ENCODE results near the gene TCERG1L.

TCERG1L gene

GRCh38 chr10:131078131-131078881, 233.2 kb downstream of the TCERG1L start:
- DNase-seq, result peak in 3 of 42 donors; percentile 4 to 19 (median 4)
- intact Hi-C loops (cut with DNase I), result no loop called here

DNA sequence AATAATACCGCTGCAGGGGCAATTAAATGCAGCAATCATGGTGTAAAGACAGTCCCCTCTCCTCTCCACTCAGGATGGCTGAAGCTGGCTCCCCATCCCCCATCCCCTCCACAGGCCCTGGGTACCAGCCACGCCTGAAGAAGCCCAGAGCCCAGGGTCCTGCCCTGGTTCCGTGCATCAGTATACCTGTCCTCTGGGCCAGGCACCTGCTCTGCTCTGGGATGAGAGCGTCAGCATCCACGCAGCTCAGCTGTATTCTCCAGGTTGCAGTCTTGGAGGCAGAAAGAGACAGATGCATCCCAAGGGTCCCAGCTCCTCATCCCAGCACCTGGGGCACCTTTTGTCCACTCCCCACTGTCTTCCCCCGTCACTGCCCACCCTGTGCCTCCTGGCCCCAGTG, 233.8 kb downstream of the TCERG1L start:
- peak in 4 of 42 donors; percentile 1 to 29 (median 14) for DNase-seq
- intact Hi-C loops (cut with DNase I), result no loop called here

GRCh38 chr10:131077031-131077430, 234.5 kb downstream of the TCERG1L start:
- DNase-seq, result peak in 1 of 42 donors; percentile 29
- intact Hi-C loops (cut with DNase I), result no loop called here

GRCh38 chr10:131076356-131076755, 235.2 kb downstream of the TCERG1L start:
- DNase-seq, result peak in 3 of 42 donors; percentile 3 to 30 (median 5)
- intact Hi-C loops (cut with DNase I), result no loop called here

DNA sequence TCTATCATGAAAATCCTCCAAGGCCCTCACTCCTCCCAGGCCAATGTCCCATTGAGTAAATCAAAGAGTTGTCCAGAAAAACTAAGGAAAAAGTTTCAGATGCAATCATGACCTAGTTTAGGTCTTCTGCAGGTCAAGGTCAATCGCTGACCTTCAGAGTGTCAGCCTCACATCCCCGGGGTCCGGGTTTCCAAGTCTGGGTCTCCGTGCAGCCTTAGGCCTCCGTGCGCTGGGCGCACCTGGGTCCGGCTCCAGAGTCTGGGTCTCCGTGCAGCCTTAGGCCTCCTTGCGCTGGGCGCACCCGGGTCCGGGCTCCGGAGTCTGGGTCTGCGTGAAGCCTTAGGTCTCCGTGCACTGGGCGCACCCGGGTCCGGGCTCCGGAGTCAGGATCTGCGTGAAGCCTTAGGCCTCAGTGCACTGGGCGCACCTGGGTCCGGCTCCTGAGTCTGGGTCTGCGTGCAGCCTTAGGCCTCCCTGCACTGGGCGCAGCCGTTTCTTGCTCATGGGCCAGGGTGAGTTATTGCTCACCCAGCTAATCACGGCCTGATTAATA, 236.2 kb downstream of the TCERG1L start:
- intact Hi-C loops (cut with DNase I), result no loop called here
- peak in 2 of 42 donors; percentile 12 to 35 for DNase-seq

GRCh38 chr10:131074682-131075081, 236.8 kb downstream of the TCERG1L start:
- DNase-seq, result peak in 2 of 42 donors; percentile 12 to 30
- intact Hi-C loops (cut with DNase I), result no loop called here

DNA sequence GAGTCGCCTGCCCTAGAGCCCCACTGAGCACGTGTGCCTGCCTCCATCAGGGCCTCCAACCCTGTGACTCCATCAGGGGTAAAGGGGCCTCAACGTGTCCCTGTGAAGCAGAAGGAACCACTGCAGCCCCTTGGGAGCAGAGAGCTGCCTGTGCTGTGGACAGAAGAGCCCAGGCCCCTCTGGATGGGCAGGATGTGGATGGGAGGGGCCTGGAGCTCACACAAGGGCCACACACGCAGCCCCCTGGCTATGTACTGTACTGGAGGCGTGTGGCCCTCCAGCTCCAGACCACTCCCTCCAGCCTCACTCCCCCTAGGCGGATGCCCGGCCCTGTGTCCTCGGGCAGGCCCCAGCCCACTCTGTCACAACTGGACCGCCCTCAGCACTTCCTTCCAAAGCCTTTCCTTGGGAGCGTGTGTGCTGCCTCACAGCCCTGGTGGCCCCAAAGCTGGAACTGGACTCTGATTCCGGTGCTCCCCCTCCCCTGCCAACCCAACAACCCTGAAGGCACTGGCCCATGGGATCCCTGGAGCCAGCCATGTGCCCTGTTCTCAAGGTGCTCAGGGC, 238.0 kb downstream of the TCERG1L start:
- peak in 2 of 42 donors; percentile 10 to 25 for DNase-seq
- intact Hi-C loops (cut with DNase I), result no loop called here

DNA sequence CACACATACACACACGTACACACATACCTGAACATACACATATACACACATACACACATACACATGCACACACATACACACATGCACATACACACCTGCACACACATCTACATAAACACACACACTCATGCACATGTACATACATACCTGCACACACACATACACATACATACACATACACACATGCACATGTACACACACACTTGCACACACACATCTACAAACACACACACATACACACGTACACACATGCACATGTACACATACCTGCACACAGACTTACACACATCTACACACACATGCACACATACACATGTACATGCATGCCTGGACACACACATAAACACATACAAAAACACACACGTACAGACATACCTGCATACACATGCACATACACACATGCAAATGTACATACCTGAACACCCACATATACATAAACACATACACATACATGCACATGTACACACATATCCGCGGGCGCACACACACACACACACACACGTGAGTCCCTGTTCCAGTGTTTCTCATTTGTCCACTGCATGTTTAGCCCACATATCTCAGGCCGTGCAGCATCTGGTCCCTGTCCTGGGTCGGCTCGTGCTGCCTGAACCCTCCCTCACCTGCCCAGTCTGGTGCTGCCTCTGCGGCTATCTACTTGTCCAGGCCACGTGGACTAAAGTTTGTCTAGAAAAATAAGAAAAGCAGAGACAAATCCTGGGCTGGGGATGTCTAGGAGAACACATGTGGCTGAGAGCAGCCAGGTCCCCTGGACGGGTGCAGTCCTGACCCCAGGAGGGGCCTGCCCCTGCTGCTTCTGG, 238.7 kb downstream of the TCERG1L start:
- DNase-seq, result peak in 1 of 42 donors; percentile 6
- intact Hi-C loops (cut with DNase I), result no loop called here

DNA sequence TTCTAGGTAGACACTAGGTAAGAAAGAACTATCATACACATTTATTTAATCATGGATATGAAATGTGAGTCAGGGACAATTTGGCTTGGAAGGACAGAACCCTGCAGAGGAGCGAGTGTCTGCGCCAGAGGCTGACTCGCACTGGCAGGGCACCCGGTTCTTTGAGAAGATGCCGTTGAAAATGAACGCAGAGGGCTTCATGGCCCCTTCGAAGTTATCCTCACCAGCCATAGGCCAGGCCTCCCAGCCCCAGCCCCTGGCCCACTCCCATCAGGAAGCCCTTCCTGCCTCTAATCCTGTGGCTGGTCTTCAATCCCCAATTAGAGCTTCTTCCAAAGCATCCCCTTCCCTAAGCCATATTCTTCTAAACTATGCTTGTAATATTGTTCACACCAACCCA, 239.8 kb downstream of the TCERG1L start:
- intact Hi-C loops (cut with DNase I), result no loop called here
- peak in 2 of 42 donors; percentile 7 to 18 for DNase-seq

GRCh38 chr10:131070856-131071255, 240.7 kb downstream of the TCERG1L start:
- intact Hi-C loops (cut with DNase I), result no loop called here
- DNase-seq, result peak in 2 of 42 donors; percentile 5 to 10

GRCh38 chr10:131068760-131069159, 242.8 kb downstream of the TCERG1L start:
- intact Hi-C loops (cut with DNase I), result no loop called here
- DNase-seq, result peak in 1 of 42 donors; percentile 24

- intact Hi-C loops (cut with DNase I), result no loop called here
- DNase-seq, result peak in 2 of 42 donors; percentile 12 to 21
These were observed 243.2 kb downstream of the TCERG1L start for GRCh38 chr10:131068311-131068710.

DNA sequence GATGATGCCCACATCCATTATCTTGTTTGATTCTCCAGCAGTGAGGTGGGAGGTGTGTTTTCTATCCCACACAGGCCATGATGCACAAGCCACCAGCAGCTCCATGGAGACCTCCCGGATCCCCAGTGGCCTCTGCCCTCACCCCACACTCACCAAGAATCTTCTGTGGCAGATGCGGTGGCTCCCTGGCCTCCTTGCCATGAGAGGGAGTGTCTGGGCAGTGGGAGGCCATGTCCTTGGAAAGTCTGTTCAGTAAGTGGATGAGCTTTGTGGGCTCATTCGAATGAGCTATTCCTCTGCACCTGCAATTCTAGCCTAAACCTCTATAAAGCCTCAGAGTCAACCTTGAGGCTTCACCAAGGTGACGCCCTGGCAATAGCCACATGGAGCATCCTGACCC, 243.8 kb downstream of the TCERG1L start:
- DNase-seq, result peak in 1 of 42 donors; percentile 1
- intact Hi-C loops (cut with DNase I), result no loop called here

DNA sequence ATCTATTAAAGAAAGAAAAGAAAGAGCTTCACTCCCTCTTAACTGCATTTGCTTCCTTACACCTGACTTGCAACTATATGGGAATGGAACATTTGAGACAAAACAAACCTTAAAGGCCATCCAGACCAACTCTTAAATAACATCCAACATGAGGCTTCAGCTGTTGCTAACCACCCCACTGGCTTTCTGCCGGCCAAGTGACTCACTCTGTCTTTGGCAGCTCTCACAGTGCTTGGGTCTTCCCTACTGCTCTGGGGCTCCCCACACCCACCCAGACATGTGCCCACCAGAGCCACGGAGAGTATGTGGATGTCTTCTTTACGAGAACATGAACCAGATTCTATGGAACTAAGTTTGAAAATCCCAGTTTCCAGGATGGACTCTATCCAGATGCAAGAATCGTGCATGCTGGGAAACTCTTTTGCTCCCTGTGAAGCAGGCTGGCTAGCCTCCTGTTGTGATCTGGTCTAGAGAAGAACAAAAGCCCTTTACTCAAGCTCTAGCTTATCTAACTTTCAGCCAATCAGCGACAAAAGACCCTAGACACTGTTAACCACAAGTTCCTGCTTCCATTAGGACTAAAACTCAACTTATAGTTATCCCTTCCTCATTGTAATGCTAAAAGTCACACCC, 245.7 kb downstream of the TCERG1L start:
- DNase-seq, result peak in 5 of 42 donors; percentile 6 to 55 (median 30)
- intact Hi-C loops (cut with DNase I), result no loop called here

GRCh38 chr10:131063311-131063710, 248.2 kb downstream of the TCERG1L start:
- DNase-seq, result peak in 2 of 42 donors; percentile 0 to 8
- intact Hi-C loops (cut with DNase I), result no loop called here

- intact Hi-C loops (cut with DNase I), result no loop called here
- peak in 1 of 42 donors; percentile 21 for DNase-seq
These were observed 248.8 kb downstream of the TCERG1L start for GRCh38 chr10:131062621-131063260.

GRCh38 chr10:131061216-131061615, 250.3 kb downstream of the TCERG1L start:
- intact Hi-C loops (cut with DNase I), result no loop called here
- DNase-seq, result peak in 3 of 42 donors; percentile 2 to 16 (median 3)

DNA sequence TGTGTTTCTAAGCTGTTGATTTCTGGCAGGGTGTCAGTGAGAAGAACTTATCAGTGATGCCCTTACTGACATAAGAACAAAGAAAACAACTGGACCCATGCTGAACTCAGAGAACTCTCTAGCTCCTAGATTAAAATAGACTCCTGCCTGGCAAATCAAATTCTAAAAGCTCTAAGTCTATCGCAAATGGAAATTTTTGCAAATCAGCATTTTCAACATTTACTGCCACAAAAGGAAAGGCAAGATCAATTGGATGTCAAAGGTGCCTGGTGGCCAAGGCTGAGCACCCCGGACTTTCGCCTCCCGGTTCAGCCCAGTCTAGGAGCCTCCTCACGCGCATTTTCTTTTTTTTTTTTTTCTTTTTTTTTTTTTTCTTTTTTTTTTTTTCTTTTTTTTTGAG, 251.6 kb downstream of the TCERG1L start:
- peak in 1 of 42 donors; percentile 30 for DNase-seq
- intact Hi-C loops (cut with DNase I), result no loop called here
